Heart right ventricle (tissue), 16 donors: ENCODE data around the gene OLFM4. TPM values are rescaled to one million over a fixed set of nuclear protein-coding genes. Genes with fewer than 3 reads are reported as not detected.

Experiments used
- ATAC-seq, 8 donors: fragments of 200-7000 bp; cut with Tn5 transposase; one replicate each; pipeline ENCODE4 v1.9.1; 2020; ENCODE audit warnings: mild to moderate bottlenecking in 8 of 8, moderate library complexity in 8 of 8, moderate number of reproducible peaks in 1 of 8
- DNase-seq, 2 donors: peaks; one replicate each; pipeline ENCODE4 v3.0.0-alpha.2; 2020
- H3K27ac ChIP-seq, 10 donors: fragments of 200-600 bp; sonication (generic) in 2 of 10; one replicate each; pipeline versions ENCODE4 v1.5.0 to v1.8.0; 2020 to 2022; ENCODE audit warnings: mild to moderate bottlenecking in 3 of 10
- H3K27me3 ChIP-seq, 7 donors: fragments of 200-600 bp; one replicate each; pipeline ENCODE4 v1.8.0; 2021 to 2022; ENCODE audit warnings: mild to moderate bottlenecking in 2 of 7
- H3K36me3 ChIP-seq, 9 donors: fragments of 200-600 bp; sonication (generic) in 1 of 9; one replicate each; pipeline versions ENCODE4 v1.5.0 to v1.8.0; 2020 to 2022; ENCODE audit warnings: mild to moderate bottlenecking in 2 of 9
- H3K4me1 ChIP-seq, 9 donors: fragments of 200-600 bp; sonication (generic) in 1 of 9; one replicate each; pipeline versions ENCODE4 v1.5.0 to v1.8.0; 2020 to 2022; ENCODE audit warnings: mild to moderate bottlenecking in 4 of 9
- H3K4me3 ChIP-seq, 10 donors: fragments of 200-600 bp; sonication (generic) in 2 of 10; one replicate each; pipeline versions ENCODE4 v1.5.0 to v1.8.0; 2020 to 2022; ENCODE audit warnings: mild to moderate bottlenecking in 7 of 10, moderate library complexity in 2 of 10
- H3K9me3 ChIP-seq, 11 donors: fragments of 200-600 bp in 10 of 11; sonication (generic) in 2 of 11; one replicate each; pipeline versions ENCODE4 v1.5.0 to v1.8.0; 2013 to 2022; ENCODE audit warnings: mild to moderate bottlenecking in 2 of 11, control low read depth in 1 of 11, moderate library complexity in 1 of 11
- WGBS, 2 donors: extraction: QIAGEN DNeasy Blood & Tissue Kit; methylation state at CpG; one replicate each; pipeline ENCODE4 v1.1.7; 2013; ENCODE audit warnings: inconsistent platforms in 1 of 2; 5-methylcytosine and 5-hydroxymethylcytosine counted together
- intact Hi-C, 10 donors: fragments of 100-400 bp; cut with DNase I; formaldehyde crosslinking; loops; one replicate each; pipeline versions ENCODE4 v1.11.1 to v1.14.2; 2022
- polyA plus RNA-seq, 2 donors: library from polyadenylated mRNA; stranded (reverse); fragments of 200-250 nt; gene quantifications; one replicate each; pipeline ENCODE4 v1.2.3, GENCODE V29; 2013
- total RNA-seq, 10 donors: library from RNA; stranded (reverse); fragmentation: NEBNext Ultra II Directional in 3 of 10; extraction: Animal tissue kit (Norgen Biotek cat#: 25700) in 3 of 10; gene quantifications; one replicate each; pipeline versions ENCODE4 v1.2.1 to v1.2.4, GENCODE V29; 2021 to 2023
- TF ChIP-seq, protein P1 (sequence below), 9 donors: fragments of 200-600 bp; sonication (generic) in 2 of 9; IDR thresholded peaks; one replicate each; pipeline versions ENCODE4 v1.5.0 to v1.8.0; 2021 to 2022; ENCODE audit warnings: antibody characterized with exemption in 9 of 9, mild to moderate bottlenecking in 5 of 9, moderate library complexity in 1 of 9
- donor health status: Arrhythmogenic right ventricular cardiomyopathy.
- donor health status: ischemic (EF 13 %, LVEDD 7.1; RV severe dilation, severe dysfunction).
- donor health status: healthy with polysubstance abuse.
- donor health status: DM: no; HTN: yes; CAD: no.
- donor health status: DM: no; HTN: no; CAD: no.
- donor health status: ischemic (EF 25% LVEDD 6.9; RV normal size, moderate dysfunction).
- donor health status: ischemic (EF 25% LVEDD 5.7; RV mildly dilated, moderate dysfunction).
- donor health status: healthy.
- donor health status: DM: yes; HTN: yes; CAD: no.
- donor health status: Ischemic cardiomyopathy.
- donor health status: ischemic (EF 35%, LVEDD 5.7; RV mildly dilated, moderate dysfunction).
- donor health status: nonischemic (EF 11% LVEDD 7.7; RV severe dilation, severe dysfunction).
- donor health status: DM: yes; HTN: yes; CAD: no.
- donor health status: PGD.
- donor health status: ischemic (EF 29% LVEDD 5.4; RV normal size, mild dysfunction).
- donor health status: nonischemic (EF 23%, LVEDD 6.1; RV moderate dilation, normal function).

OLFM4 gene
- total and polyA plus RNA-seq, 12 donors, result 0.06 to 1.6 (median 0.30) TPM; not detected in 6

DNA sequence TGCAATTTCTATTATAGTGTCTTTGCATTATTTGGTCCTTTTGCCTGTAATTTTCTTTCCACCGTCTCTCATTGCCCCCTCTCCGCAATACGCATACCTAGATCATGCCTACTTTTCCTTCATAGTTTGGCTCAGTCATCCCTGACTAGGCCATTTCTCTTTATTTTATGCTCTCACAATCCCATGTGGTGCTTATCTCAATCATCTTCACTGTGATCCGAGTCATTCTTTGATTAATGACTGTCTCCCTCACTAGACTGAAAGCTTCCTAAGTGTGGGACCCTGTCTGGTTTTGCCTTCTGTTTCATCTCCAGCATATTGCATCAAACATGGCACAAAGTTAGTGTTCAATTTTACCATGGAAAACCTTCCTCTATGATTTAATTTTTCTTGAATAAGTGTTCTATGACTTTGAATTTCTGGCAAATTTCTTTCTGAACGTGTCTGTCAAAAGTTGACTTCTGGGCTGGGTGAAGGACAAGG lies 43.7 kb upstream of the OLFM4 start:
- no peaks in the 10 kb centered on the region for H3K4me1 ChIP-seq
- peaks cover 0 to 6% (median 0%) of the 10 kb centered on the region in 7 donors for H3K27me3 ChIP-seq
- no peak overlapping the region for H3K4me3 ChIP-seq
- ATAC-seq (no peak), DNase-seq (no peak)
- H3K9me3 ChIP-seq, result no peaks in the 10 kb centered on the region
- intact Hi-C loops, result no loop called here
- H3K36me3 ChIP-seq, result no peaks in the 10 kb centered on the region
- TF ChIP-seq, protein P1, sequence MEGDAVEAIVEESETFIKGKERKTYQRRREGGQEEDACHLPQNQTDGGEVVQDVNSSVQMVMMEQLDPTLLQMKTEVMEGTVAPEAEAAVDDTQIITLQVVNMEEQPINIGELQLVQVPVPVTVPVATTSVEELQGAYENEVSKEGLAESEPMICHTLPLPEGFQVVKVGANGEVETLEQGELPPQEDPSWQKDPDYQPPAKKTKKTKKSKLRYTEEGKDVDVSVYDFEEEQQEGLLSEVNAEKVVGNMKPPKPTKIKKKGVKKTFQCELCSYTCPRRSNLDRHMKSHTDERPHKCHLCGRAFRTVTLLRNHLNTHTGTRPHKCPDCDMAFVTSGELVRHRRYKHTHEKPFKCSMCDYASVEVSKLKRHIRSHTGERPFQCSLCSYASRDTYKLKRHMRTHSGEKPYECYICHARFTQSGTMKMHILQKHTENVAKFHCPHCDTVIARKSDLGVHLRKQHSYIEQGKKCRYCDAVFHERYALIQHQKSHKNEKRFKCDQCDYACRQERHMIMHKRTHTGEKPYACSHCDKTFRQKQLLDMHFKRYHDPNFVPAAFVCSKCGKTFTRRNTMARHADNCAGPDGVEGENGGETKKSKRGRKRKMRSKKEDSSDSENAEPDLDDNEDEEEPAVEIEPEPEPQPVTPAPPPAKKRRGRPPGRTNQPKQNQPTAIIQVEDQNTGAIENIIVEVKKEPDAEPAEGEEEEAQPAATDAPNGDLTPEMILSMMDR (IDR thresholded peaks at IDR 0.05), result no peak
- 81 to 87% methylated on average over 5 of the region's 5 CpGs for WGBS, 2 donors
- H3K27ac ChIP-seq, result no peak overlapping the region

- DNase-seq (no peak), ATAC-seq (no peak)
- 84 to 88% methylated on average over 13 of the region's 13 CpGs for WGBS, 2 donors
- intact Hi-C loops, result no loop called here
- Histone ChIP-seq H3K27ac (no peak overlapping the region), H3K4me3 (no peak overlapping the region), H3K36me3 (no peaks in the 10 kb centered on the region), H3K27me3 (peaks cover 0 to 12% (median 0%) of the 10 kb centered on the region in 7 donors), H3K4me1 (no peaks in the 10 kb centered on the region), H3K9me3 (no peaks in the 10 kb centered on the region)
- TF ChIP-seq, protein P1 (IDR thresholded peaks at IDR 0.05), result no peak
Observed at GRCh38 chr13:52991344-52992020, 37.1 kb upstream of the OLFM4 start.

DNA sequence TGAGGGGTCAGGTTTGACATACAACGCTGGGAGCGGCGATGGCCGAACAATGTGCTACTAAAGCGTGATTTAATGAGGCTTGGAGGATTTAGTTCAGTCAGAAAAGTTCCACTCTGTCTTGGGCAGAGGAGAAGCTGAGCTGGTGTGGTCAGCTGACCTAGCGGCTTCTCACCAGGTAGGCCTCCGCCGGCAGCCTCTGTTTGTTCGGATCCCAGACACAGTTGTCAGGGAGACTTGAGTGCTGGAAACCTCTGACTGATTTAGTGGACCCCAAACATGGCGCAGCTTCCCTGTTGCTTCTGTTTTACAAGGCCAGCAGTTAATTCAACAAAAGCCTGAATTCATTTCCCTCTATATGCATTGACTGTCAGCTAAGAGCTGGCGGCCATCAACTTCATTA lies 36.5 kb upstream of the OLFM4 start:
- H3K9me3 ChIP-seq, result no peaks in the 10 kb centered on the region
- ATAC-seq, result no peak
- H3K36me3 ChIP-seq, result no peaks in the 10 kb centered on the region
- intact Hi-C loops, result no loop called here
- no peaks in the 10 kb centered on the region for H3K4me1 ChIP-seq
- H3K27ac ChIP-seq, result no peak overlapping the region
- H3K4me3 ChIP-seq, result no peak overlapping the region
- TF ChIP-seq, protein P1 (IDR thresholded peaks at IDR 0.05), result no peak
- WGBS, 2 donors, result 92 to 94% methylated on average over 11 of the region's 11 CpGs
- H3K27me3 ChIP-seq, result peaks cover 0 to 12% (median 0%) of the 10 kb centered on the region in 7 donors
- no peak for DNase-seq

DNA sequence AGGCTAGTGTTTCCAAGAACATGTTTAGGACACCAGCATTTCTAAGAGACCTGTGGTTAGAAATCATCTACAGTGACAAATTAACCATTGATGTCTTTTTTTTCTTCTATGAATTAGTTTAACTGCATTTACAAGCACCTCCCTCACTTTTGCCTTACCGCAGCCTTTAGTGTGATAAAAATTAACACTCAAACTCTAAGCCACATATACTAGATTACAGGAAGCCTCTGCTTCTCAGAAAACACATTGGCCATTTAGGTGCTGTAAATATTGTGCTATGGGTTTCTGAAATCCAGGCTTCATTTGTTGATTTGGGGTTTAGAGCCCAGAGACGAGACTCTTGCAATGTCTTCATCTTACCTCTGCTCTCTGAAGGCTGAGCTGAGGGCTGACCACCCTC lies 34.6 kb upstream of the OLFM4 start:
- TF ChIP-seq, protein P1 (IDR thresholded peaks at IDR 0.05), result no peak
- 72 to 88% methylated on average over 2 of the region's 2 CpGs for WGBS, 2 donors
- no peak overlapping the region for H3K27ac ChIP-seq
- no peaks in the 10 kb centered on the region for H3K4me1 ChIP-seq
- H3K9me3 ChIP-seq, result no peaks in the 10 kb centered on the region
- H3K27me3 ChIP-seq, result peaks cover 0 to 13% (median 0%) of the 10 kb centered on the region in 7 donors
- intact Hi-C loops, result no loop called here
- no peaks in the 10 kb centered on the region for H3K36me3 ChIP-seq
- ATAC-seq, result no peak
- no peak for DNase-seq
- no peak overlapping the region for H3K4me3 ChIP-seq
